Epithelial cell of proximal tubule (primary cell): ENCODE data around the gene CRNN. TPM values are rescaled to one million over a fixed set of nuclear protein-coding genes. Genes with fewer than 3 reads are reported as not detected.

Source experiments
- DNase-seq: peaks from one replicate; pipeline ENCODE4 v3.0.0-alpha.2; 2011; ENCODE audit warnings: low read depth
- H3K4me3 ChIP-seq: 2 replicates; pipeline ENCODE4 v1.5.1; 2011; ENCODE audit warnings: low read depth, mild to moderate bottlenecking, low read length
- CTCF ChIP-seq: conservative IDR thresholded peaks from 2 replicates; pipeline ENCODE4 v1.5.1; 2012; ENCODE audit warnings: low read depth, mild to moderate bottlenecking, low read length
- total RNA-seq: library from RNA; depleted of rRNA; stranded (reverse); fragments of >200 nt; gene quantifications from 2 replicates; pipeline ENCODE4 v1.2.3, GENCODE V29; 2015

The CRNN gene
- total RNA-seq, 1 donor from 2014 or later, result not detected

- no peak overlapping the region for H3K4me3 ChIP-seq
- DNase-seq, result no peak
- TF ChIP-seq CTCF, result no peak
Measured at GRCh38 chr1:152410028-152410427, 4.0 kb downstream of the CRNN start.

DNA sequence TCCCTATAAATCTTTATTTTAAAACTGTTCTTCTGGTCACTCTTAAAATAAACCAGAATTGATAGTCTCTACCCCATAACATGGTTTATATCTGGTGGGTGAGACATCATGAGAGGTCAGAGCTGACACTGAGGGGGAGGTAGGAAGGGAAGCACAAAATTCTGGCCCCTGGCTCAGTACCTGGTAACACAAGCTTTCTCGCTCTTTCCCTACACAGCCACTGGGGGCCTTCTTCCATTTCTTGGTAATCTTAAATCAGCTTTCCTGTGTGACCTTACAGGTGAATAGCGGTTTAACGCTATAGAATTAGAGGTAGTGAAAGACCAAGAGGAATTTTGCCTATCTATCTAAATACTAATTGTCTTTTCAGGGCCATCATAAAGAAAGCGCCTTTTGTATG is 5.4 kb downstream of the CRNN start:
- DNase-seq, result no peak
- no peak for TF ChIP-seq CTCF
- H3K4me3 ChIP-seq, result no peak overlapping the region

- no peak overlapping the region for H3K4me3 ChIP-seq
- TF ChIP-seq CTCF, result peak; percentile 75
- peak; percentile 13 for DNase-seq
Measured at GRCh38 chr1:152398812-152399698, 15.0 kb downstream of the CRNN start.

GRCh38 chr1:152397474-152397873 is 16.6 kb downstream of the CRNN start:
- TF ChIP-seq CTCF, result no peak
- H3K4me3 ChIP-seq, result no peak overlapping the region
- DNase-seq, result no peak

DNA sequence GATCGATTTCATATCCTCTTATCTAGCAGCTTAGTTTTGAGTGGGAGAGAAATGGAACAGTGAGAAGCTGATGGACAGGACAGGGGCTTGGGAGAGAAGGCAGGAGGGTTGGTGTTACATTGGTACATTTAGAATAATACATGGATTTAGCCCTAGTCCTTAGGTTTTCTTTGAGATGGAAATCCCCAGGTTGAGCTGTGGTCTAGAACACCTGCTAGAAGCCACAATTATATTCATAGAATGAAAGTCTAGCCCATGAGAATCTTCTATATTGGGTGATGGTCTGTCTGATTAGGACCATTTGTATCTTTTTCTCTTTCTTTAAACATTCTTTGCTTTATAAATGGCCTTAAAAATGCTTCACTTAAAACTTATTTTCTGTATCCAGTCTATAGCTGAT is 19.9 kb downstream of the CRNN start:
- H3K4me3 ChIP-seq, result no peak overlapping the region
- TF ChIP-seq CTCF, result no peak
- no peak for DNase-seq

GRCh38 chr1:152392909-152393308 is 21.2 kb downstream of the CRNN start:
- no peak for TF ChIP-seq CTCF
- no peak for DNase-seq
- no peak overlapping the region for H3K4me3 ChIP-seq

GRCh38 chr1:152388889-152389288 is 25.2 kb downstream of the CRNN start:
- H3K4me3 ChIP-seq, result no peak overlapping the region

More at GRCh38 chr1:152388889-152389288, 25.2 kb downstream of the CRNN start:
- DNase-seq, result no peak
- TF ChIP-seq CTCF, result no peak
